Mesenchymal stem cell (in vitro differentiated cells and primary cell): ENCODE data around the gene PTPRD.

Experiments used
- DNase-seq: peaks from one replicate; pipeline ENCODE4 v3.0.0-alpha.2; 2013
- H2AFZ ChIP-seq: one replicate; pipeline ENCODE4 v1.6.1; 2013; ENCODE audit warnings: low read depth, mild to moderate bottlenecking, control low read depth, inconsistent platforms, low read length, moderate library complexity
- H2AK5ac ChIP-seq: 2 replicates; pipeline ENCODE4 v1.6.1; 2013; ENCODE audit warnings: low read length, moderate library complexity, mild to moderate bottlenecking, inconsistent platforms; ENCODE audit not compliant: severe bottlenecking
- H2BK120ac ChIP-seq: one replicate; pipeline ENCODE4 v1.6.1; 2013; ENCODE audit warnings: low read depth, mild to moderate bottlenecking, inconsistent platforms, low read length, moderate library complexity
- H2BK12ac ChIP-seq, 2 experiments: one replicate each; pipeline ENCODE4 v1.6.1; 2013; ENCODE audit warnings: inconsistent platforms in 2 of 2, low read length in 2 of 2, mild to moderate bottlenecking in 2 of 2, moderate library complexity in 2 of 2, control low read depth in 1 of 2
- H2BK15ac ChIP-seq: one replicate; pipeline ENCODE4 v1.6.1; 2013; ENCODE audit warnings: mild to moderate bottlenecking, low read depth, inconsistent platforms; ENCODE audit not compliant: poor library complexity, severe bottlenecking
- H2BK5ac ChIP-seq: 2 replicates; pipeline ENCODE4 v1.6.1; 2013; ENCODE audit warnings: low read depth, mild to moderate bottlenecking, low read length, control low read depth, inconsistent platforms; ENCODE audit not compliant: poor library complexity, severe bottlenecking
- H3K14ac ChIP-seq, 2 experiments: one replicate each; pipeline ENCODE4 v1.6.1; 2013; ENCODE audit warnings: inconsistent platforms in 2 of 2, low read length in 2 of 2, control low read depth in 1 of 2, mild to moderate bottlenecking in 1 of 2, moderate library complexity in 1 of 2
- H3K18ac ChIP-seq, 2 experiments: one replicate each; pipeline ENCODE4 v1.6.1; 2013; ENCODE audit warnings: inconsistent platforms in 2 of 2, low read length in 2 of 2, control low read depth in 1 of 2, low read depth in 1 of 2, mild to moderate bottlenecking in 1 of 2
- H3K23ac ChIP-seq, 2 experiments: one replicate each; pipeline ENCODE4 v1.6.1; 2013; ENCODE audit warnings: inconsistent platforms in 2 of 2, low read length in 2 of 2, mild to moderate bottlenecking in 2 of 2, moderate library complexity in 2 of 2, control low read depth in 1 of 2
- H3K27ac ChIP-seq: 2 replicates; pipeline ENCODE4 v1.5.1; 2013; ENCODE audit warnings: mild to moderate bottlenecking, moderate library complexity, low read length, control low read depth, inconsistent platforms; ENCODE audit not compliant: poor library complexity, severe bottlenecking
- H3K27me3 ChIP-seq, 2 experiments: 2 replicates each; pipeline versions ENCODE4 v1.6.1 to v1.7.0; 2013; ENCODE audit warnings: low read length in 2 of 2, mild to moderate bottlenecking in 2 of 2, moderate library complexity in 2 of 2, control low read depth in 1 of 2, inconsistent platforms in 1 of 2; ENCODE audit not compliant: control insufficient read depth in 1 of 2, insufficient read depth in 1 of 2
- H3K36me3 ChIP-seq, 2 experiments: 2 replicates each; pipeline versions ENCODE4 v1.6.1 to v1.7.0; 2013; ENCODE audit warnings: low read length in 2 of 2, control low read depth in 1 of 2, inconsistent platforms in 1 of 2, low read depth in 1 of 2, mild to moderate bottlenecking in 1 of 2; ENCODE audit not compliant: insufficient read depth in 2 of 2, control insufficient read depth in 1 of 2
- H3K4ac ChIP-seq, 2 experiments: one replicate each; pipeline ENCODE4 v1.6.1; 2013; ENCODE audit warnings: inconsistent platforms in 2 of 2, low read length in 2 of 2, mild to moderate bottlenecking in 2 of 2, moderate library complexity in 2 of 2, control low read depth in 1 of 2, low read depth in 1 of 2
- H3K4me1 ChIP-seq: 2 replicates; pipeline ENCODE4 v1.6.1; 2013; ENCODE audit warnings: low read depth, low read length, control low read depth; ENCODE audit not compliant: control insufficient read depth, insufficient read depth
- H3K4me2 ChIP-seq: 2 replicates; pipeline ENCODE4 v1.6.1; 2013; ENCODE audit warnings: low read length, mild to moderate bottlenecking, inconsistent platforms; ENCODE audit not compliant: poor library complexity, severe bottlenecking
- H3K4me3 ChIP-seq, 2 experiments: 2 replicates each; pipeline versions ENCODE4 v1.5.1 to v1.7.0; 2013; ENCODE audit warnings: low read length in 2 of 2, mild to moderate bottlenecking in 2 of 2, control low read depth in 1 of 2, low read depth in 1 of 2; ENCODE audit not compliant: insufficient read depth in 1 of 2
- H3K79me1 ChIP-seq: replicated peaks from 2 replicates; pipeline ENCODE4 v1.6.1; 2013; ENCODE audit warnings: mild to moderate bottlenecking, control low read depth, low read length, inconsistent platforms; ENCODE audit not compliant: poor library complexity, severe bottlenecking
- H3K9ac ChIP-seq: 2 replicates; pipeline ENCODE4 v1.7.0; 2013; ENCODE audit warnings: mild to moderate bottlenecking, low read length, moderate library complexity
- H3K9me3 ChIP-seq: 2 replicates; pipeline ENCODE4 v1.7.0; 2013; ENCODE audit warnings: mild to moderate bottlenecking, low read length; ENCODE audit not compliant: control insufficient read depth
- H4K8ac ChIP-seq: one replicate; pipeline ENCODE4 v1.6.1; 2013; ENCODE audit warnings: inconsistent platforms, mild to moderate bottlenecking, low read length, moderate library complexity
- H4K91ac ChIP-seq: one replicate; pipeline ENCODE4 v1.6.1; 2013; ENCODE audit warnings: mild to moderate bottlenecking, low read length, inconsistent platforms
- WGBS: methylation state at CpG from one replicate; pipeline ENCODE4 v1.1.7; 2013; ENCODE audit warnings: mixed read lengths; 5-methylcytosine and 5-hydroxymethylcytosine counted together

Gene PTPRD

GRCh38 chr9:8539681-8540197 is 2073.1 kb downstream of the PTPRD start:
- H3K9me3 ChIP-seq: no peaks in the 10 kb centered on the region
- DNase-seq: no peak
- H3K9ac ChIP-seq: no peak overlapping the region
- no peak overlapping the region for H2AK5ac ChIP-seq
- no peak overlapping the region for H4K8ac ChIP-seq
- peaks cover 2% of the 10 kb centered on the region for H3K79me1 ChIP-seq
- H3K18ac ChIP-seq: no peak overlapping the region
- no peaks in the 10 kb centered on the region for H3K27me3 ChIP-seq
- WGBS: 87% methylated on average over 4 of the region's 5 CpGs
- H3K36me3 ChIP-seq: no peaks in the 10 kb centered on the region
- H3K27ac ChIP-seq: no peak overlapping the region
- no peak overlapping the region for H2BK5ac ChIP-seq
- H2AFZ ChIP-seq: no peak overlapping the region
- H3K4ac ChIP-seq: no peak overlapping the region
- H2BK120ac ChIP-seq: no peak overlapping the region
- no peak overlapping the region for H3K4me2 ChIP-seq
- H3K14ac ChIP-seq: no peak overlapping the region
- no peak overlapping the region for H3K4me3 ChIP-seq
- H4K91ac ChIP-seq: no peak overlapping the region
- no peak overlapping the region for H2BK12ac ChIP-seq
- no peaks in the 10 kb centered on the region for H3K4me1 ChIP-seq
- H2BK15ac ChIP-seq: no peak overlapping the region
- no peak overlapping the region for H3K23ac ChIP-seq

- no peak overlapping the region for H3K4me3 ChIP-seq
These were observed 2076.0 kb downstream of the PTPRD start for GRCh38 chr9:8536845-8537244.

GRCh38 chr9:8534828-8535227 is 2078.0 kb downstream of the PTPRD start:
- no peak overlapping the region for H3K4me2 ChIP-seq
- no peak overlapping the region for H3K18ac ChIP-seq

More at GRCh38 chr9:8536845-8537244, 2076.0 kb downstream of the PTPRD start:
- no peak overlapping the region for H2BK5ac ChIP-seq
- H3K27ac ChIP-seq: no peak overlapping the region
- no peaks in the 10 kb centered on the region for H3K9me3 ChIP-seq
- no peak overlapping the region for H2BK15ac ChIP-seq
- H2AFZ ChIP-seq: no peak overlapping the region
- H3K79me1 ChIP-seq: peaks cover 2% of the 10 kb centered on the region
- no peak overlapping the region for H2AK5ac ChIP-seq
- H4K91ac ChIP-seq: no peak overlapping the region
- no peak for DNase-seq
- no peak overlapping the region for H3K9ac ChIP-seq
- H3K27me3 ChIP-seq: no peaks in the 10 kb centered on the region
- H3K14ac ChIP-seq: no peak overlapping the region
- no peak overlapping the region for H2BK12ac ChIP-seq
- H3K4ac ChIP-seq: no peak overlapping the region
- no peak overlapping the region for H4K8ac ChIP-seq
- H3K4me2 ChIP-seq: no peak overlapping the region
- no CpG with 5 or more reads among the region's 2 CpGs for WGBS
- H2BK120ac ChIP-seq: no peak overlapping the region
- no peaks in the 10 kb centered on the region for H3K4me1 ChIP-seq
- no peak overlapping the region for H3K18ac ChIP-seq
- no peaks in the 10 kb centered on the region for H3K36me3 ChIP-seq
- H3K23ac ChIP-seq: no peak overlapping the region

GRCh38 chr9:8533681-8534080 is 2079.1 kb downstream of the PTPRD start:
- Histone ChIP-seq H2AK5ac (no peak overlapping the region), H3K4me1 (no peaks in the 10 kb centered on the region), H3K4ac (no peak overlapping the region), H2BK12ac (no peak overlapping the region), H3K4me2 (no peak overlapping the region), H2BK120ac (no peak overlapping the region), H3K36me3 (no peaks in the 10 kb centered on the region), H2AFZ (no peak overlapping the region), H3K9me3 (no peaks in the 10 kb centered on the region), H3K4me3 (no peak overlapping the region), H3K9ac (no peak overlapping the region), H3K27ac (no peak overlapping the region), H3K79me1 (peaks cover 5% of the 10 kb centered on the region), H3K14ac (no peak overlapping the region), H4K91ac (no peak overlapping the region), H3K23ac (no peak overlapping the region), H2BK15ac (no peak overlapping the region), H4K8ac (no peak overlapping the region), H2BK5ac (no peak overlapping the region), H3K27me3 (no peaks in the 10 kb centered on the region), H3K18ac (no peak overlapping the region)
- WGBS: 99% methylated on average over 2 of the region's 3 CpGs
- DNase-seq: no peak

More at GRCh38 chr9:8534828-8535227, 2078.0 kb downstream of the PTPRD start:
- no peak overlapping the region for H3K4ac ChIP-seq
- H3K79me1 ChIP-seq: no peaks in the 10 kb centered on the region
- no peak overlapping the region for H2AK5ac ChIP-seq
- no peak overlapping the region for H2BK12ac ChIP-seq
- no CpG with 5 or more reads among the region's 1 CpG for WGBS
- H3K23ac ChIP-seq: no peak overlapping the region
- H2AFZ ChIP-seq: no peak overlapping the region
- H2BK15ac ChIP-seq: no peak overlapping the region
- H3K14ac ChIP-seq: no peak overlapping the region
- DNase-seq: no peak
- H3K4me3 ChIP-seq: no peak overlapping the region
- no peak overlapping the region for H3K27ac ChIP-seq
- H4K91ac ChIP-seq: no peak overlapping the region
- H3K9ac ChIP-seq: no peak overlapping the region
- H2BK5ac ChIP-seq: no peak overlapping the region
- no peak overlapping the region for H2BK120ac ChIP-seq
- H3K9me3 ChIP-seq: no peaks in the 10 kb centered on the region
- no peaks in the 10 kb centered on the region for H3K4me1 ChIP-seq
- H3K36me3 ChIP-seq: no peaks in the 10 kb centered on the region
- no peaks in the 10 kb centered on the region for H3K27me3 ChIP-seq
- H4K8ac ChIP-seq: no peak overlapping the region
